ELR (cell line): ENCODE results near the gene HYAL4.

Experiments
- DNase-seq: peaks from one replicate; pipeline ENCODE4 v3.0.0-alpha.2; 2015; ENCODE audit warnings: low read depth

The HYAL4 gene

DNA sequence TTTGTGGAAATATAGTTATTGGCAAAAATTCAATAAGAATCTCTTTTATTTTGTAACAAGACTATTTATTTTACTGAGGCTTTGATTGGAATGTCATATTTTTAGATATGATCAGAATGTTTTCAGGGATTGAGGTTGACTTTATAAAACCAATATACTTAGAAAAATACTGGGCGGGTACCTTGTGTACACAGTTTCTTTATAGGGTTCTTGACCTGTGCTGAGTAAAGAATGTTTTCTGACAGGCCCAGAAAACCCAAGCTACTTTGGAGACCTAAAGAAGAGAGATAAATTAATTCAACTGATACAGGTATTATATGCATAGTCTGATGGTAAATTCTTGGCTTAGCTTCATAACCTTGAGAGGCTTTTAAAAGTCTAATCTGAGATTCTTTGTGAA, 56.1 kb downstream of the HYAL4 start:
- no peak for DNase-seq

DNA sequence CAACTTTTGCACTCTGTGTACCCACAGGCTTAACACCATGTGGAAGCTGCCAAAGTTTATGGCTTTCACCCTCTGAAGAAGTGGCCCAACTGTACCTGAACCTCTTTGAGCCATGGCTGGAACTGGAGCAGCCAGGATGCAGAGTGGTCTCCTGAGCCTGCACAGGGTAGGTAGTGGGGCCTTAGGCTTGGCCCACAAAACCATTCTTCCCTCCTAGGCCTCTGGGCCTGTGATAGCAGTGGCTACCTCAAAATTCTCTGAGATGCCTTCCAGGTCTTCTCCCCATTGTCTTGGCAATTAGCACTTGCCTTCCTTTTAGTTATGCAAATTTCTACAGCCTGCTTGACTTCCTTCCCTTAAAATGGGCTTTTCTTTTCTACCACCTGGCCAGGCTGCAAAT, 60.7 kb downstream of the HYAL4 start:
- DNase-seq, result no peak

DNA sequence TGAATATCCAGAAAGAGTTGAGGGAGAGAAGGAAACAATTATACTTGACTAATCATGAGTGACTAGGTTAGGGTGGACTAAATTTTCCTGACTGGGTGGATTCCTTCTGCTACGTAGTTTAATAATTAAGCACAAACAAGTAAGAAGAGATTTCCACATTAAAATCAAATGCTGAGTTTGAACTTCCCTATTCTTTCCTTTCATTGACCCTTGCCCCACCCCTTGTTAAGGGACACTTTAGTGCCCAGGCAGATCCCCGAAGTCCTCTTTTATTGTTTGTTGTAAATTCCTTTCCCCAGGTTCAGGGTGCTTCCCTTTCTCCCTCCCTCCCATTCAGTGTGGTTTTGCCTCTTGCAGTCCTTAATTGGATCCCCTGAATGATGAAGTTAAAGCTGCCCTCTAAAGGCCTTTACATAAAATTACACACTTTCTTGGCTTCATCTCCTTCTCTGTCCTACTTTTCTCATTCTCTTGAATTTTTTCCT, 71.3 kb downstream of the HYAL4 start:
- DNase-seq, result peak; percentile 23

DNA sequence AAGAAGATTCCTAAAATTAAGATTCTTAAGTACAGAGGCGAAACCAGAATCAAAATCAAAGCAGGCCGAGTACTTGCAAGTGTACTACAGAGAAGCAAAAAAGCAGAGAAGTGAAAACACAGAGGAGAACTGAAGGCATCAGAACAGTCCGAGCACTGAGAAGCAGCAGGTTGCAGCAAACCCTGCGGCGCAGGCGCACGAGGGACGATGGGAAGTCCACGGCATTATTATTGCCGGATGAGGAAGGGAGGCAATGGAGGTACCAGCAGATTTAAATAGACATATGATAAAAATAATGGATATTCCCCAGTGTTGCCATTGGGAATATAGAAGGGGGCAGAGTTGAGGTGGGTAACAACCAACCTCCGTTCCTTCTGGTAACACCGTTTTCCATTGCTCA, 72.9 kb downstream of the HYAL4 start:
- DNase-seq, result no peak

DNA sequence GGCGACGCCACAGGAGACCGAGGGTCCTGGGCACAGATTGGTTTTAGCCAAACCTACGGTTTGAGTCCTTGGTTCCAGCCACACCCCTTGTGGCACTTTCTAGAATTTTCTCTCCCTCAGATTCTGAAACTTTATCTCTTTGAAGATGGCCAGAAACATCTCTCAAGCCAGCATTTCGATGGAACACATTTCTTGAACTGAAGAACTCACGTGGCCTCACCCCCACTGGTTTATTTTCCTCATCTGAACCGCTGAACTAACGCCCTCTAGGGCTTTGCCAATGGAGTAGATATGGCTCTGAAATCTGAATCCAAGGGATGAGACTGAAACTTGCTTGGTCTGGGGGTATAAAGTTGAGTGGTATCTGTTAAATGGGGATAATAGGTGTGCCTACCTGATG, 73.3 kb downstream of the HYAL4 start:
- DNase-seq, result no peak

DNA sequence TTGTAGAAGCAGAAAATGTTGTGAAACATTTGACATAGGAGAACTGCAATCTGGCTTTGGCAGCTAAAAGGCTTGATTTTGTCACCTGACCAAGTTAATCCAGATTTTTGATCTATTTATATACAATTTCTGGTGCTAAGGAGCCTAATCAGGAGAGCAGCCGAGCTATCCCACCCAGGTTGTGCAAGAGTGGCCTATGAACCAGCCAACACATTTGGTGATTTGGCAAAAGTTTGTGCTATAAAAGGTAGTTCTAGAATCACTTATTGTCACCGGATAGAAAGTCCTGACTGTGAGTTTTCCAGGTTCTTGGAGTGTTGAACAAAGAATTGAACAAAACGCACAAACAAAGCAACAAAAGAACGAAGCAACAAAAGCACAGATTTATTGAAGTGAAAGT, 78.6 kb downstream of the HYAL4 start:
- DNase-seq, result no peak

DNA sequence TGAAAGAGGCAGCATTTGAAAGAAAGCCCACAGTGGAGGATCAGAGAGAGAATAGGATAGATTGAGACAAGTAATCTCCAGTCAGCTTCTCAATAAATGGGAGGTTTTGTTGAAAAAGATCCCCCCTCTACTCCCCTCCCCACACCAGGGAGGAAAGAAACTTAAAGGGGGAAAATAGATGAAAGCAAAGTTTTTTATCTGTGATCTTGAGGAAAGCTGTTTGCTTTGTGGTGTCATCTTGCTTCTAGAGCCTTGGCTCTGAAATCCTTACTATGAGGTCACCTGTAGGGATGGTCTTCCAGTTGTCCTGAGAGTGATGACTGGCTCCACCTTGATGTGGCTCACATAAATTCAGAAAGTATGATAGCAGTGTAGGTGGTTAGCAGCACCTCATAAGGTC, 80.0 kb downstream of the HYAL4 start, which contains the start of gene SPAM1:
TSS of gene SPAM1 (plus strand) at position 301 of the 400 bp plus-strand sequence. CDS start 28,330 bp downstream, outside the sequence.
- DNase-seq, result no peak
